Measurements from ENCODE around the gene CEP250.

DNA sequence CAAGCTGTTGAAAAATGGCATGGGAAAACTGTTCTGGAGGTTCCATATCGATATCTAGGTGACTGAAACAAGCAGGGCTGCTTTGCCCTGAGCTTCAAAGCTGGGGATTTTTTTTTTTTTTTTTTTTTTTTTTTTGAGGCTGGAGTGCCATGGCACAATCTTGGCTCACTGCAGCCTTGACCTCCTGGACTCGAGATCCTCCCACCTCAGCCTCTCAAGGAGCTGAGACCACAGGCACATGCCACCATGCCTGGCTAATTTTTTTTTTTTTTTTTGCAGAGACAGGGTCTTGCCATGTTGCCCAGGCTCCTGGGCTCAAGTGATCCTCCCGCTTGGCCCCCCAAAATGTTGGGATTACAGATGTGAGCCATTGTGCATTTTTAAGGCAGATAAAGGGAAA lies 97.5 kb downstream of the CEP250 start:
- TF ChIP-seq, protein P1, sequence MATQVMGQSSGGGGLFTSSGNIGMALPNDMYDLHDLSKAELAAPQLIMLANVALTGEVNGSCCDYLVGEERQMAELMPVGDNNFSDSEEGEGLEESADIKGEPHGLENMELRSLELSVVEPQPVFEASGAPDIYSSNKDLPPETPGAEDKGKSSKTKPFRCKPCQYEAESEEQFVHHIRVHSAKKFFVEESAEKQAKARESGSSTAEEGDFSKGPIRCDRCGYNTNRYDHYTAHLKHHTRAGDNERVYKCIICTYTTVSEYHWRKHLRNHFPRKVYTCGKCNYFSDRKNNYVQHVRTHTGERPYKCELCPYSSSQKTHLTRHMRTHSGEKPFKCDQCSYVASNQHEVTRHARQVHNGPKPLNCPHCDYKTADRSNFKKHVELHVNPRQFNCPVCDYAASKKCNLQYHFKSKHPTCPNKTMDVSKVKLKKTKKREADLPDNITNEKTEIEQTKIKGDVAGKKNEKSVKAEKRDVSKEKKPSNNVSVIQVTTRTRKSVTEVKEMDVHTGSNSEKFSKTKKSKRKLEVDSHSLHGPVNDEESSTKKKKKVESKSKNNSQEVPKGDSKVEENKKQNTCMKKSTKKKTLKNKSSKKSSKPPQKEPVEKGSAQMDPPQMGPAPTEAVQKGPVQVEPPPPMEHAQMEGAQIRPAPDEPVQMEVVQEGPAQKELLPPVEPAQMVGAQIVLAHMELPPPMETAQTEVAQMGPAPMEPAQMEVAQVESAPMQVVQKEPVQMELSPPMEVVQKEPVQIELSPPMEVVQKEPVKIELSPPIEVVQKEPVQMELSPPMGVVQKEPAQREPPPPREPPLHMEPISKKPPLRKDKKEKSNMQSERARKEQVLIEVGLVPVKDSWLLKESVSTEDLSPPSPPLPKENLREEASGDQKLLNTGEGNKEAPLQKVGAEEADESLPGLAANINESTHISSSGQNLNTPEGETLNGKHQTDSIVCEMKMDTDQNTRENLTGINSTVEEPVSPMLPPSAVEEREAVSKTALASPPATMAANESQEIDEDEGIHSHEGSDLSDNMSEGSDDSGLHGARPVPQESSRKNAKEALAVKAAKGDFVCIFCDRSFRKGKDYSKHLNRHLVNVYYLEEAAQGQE (IDR thresholded peaks at IDR 0.05; ENCODE audit: insufficient read depth in 1 of 2, low read depth in 2 of 2, low read length in 2 of 2), result no peak
- TF ChIP-seq POLR2AphosphoS5 (IDR thresholded peaks at IDR 0.05; ENCODE audit: low read depth, low read length), result no peak
